GM21825 (cell line): Measurements from ENCODE around the gene ASB5.
"Not testable (repeated sequence)": the region's sequence is repeated elsewhere in the genome, so short reads cannot be mapped to it uniquely, and the experiment has no call there.

Experiments used
- ATAC-seq: cut with Tn5 transposase; IDR thresholded peaks from one replicate; pipeline ENCODE4 v1.9.1; 2021; ENCODE audit warnings: mild to moderate bottlenecking, moderate library complexity; ENCODE audit not compliant: unreplicated experiment

The ASB5 gene, protein sequence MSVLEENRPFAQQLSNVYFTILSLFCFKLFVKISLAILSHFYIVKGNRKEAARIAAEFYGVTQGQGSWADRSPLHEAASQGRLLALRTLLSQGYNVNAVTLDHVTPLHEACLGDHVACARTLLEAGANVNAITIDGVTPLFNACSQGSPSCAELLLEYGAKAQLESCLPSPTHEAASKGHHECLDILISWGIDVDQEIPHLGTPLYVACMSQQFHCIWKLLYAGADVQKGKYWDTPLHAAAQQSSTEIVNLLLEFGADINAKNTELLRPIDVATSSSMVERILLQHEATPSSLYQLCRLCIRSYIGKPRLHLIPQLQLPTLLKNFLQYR

DNA sequence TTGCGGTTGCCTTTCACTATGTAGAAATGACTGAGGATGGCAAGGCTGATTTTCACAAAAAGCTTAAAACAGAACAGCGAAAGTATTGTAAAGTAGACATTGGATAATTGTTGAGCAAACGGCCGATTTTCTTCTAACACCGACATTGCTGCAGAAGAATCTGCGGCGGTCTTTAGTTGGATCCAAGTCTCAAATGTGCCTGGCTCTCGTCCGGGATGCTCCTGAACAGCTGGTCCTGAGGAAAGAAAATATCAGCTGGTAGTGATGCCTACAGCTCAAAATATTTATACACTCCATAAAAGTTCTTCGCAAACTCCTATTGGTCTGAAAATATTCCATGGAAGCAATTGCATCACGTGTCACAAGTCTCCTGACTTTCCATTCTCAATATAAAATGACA lies at the start of gene ASB5:
Gene ASB5, minus strand, starts transcription at position 260 of the 400 bp plus-strand sequence. Its CDS starts 114 bp downstream, at position 146.
- no peak for ATAC-seq

DNA sequence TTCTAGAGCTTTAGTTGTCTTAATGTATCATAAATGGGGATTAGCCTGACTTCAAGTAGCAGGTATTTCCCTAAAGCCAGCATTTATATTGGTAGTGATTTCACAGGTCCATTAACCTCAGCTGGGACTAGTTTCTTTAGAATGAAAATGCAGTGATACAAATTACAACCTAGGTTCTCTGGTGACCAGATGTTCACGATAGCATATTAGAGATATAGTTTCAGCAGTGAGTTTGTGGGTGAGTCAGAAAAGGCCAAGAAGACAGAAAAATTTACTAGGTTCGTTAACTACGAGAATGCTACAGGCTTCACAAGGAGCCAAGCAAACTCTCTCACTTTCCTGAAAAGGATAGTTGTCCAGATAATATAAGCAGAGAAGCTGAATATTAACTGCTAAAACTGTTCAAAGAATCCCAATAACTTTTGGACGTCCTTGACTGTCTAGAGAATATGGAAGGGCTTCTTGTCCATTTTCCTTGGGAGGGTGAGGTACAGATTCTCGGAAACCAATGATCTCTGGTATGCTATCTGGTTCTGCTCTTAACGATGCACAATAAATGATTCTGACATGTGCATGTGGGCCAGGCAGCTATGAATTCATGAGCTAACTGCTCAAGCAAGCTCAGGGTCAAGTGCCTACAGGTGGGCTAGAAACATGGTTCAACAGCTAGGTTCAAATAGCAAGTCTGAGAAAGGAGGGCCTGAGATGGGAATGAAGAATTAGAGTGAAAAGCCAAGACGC lies 44.7 kb upstream of the ASB5 start:
- no peak for ATAC-seq

DNA sequence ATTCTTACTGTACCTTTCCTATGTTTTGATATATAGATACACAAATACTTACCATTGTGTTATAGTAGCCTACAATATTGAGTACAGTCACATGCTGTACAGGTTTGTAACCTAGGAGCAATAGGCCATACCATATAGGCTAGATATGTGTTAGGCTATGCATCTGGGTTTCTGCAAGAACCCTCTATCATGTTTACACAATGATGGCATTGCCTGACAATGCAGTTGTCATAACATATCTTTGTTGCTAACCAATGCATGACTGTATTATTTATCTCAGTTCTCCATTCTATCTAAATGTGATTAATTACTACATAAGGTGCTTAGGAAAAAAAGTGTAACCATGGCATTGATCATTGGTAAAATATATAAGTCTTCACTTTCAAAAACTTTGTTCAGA lies 40.8 kb upstream of the ASB5 start:
- no peak for ATAC-seq

DNA sequence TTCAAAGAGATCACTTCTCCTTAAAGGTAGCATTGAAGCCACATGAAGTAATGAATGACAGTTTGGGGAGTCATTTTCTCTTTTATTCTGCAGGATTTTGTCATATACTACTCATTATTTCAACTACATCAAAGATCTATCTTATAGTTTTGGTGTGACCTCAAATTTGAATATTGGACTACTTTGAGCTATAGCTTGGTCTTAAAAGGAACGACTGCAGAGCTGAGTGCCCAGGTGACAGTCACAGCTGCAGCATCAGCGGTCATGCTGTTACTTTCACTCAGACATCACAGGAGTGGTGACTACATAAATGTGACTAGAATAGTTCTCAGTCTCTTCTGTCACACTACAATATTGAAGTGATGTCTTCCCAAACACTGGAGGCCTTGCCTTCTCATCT lies 40.0 kb upstream of the ASB5 start:
- peak; percentile 98 for ATAC-seq

DNA sequence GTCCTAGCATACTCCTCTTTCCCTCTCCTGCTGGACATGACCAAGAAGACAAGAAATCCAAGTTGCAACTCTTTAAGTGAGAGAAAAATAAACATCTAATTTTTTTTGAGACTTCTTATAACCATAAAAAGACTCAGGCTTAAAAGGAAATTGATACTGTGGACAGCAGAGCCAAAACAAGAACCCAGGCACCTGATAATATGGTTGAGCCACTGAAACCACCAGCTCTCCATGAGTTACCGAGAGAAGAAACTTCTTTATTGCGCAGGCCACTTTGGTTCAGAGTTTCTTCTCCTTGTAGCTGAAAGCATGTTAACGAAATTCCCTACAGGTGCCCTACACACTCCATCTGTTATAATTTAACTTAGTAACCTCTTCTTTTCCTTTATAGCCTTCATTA lies 39.4 kb upstream of the ASB5 start:
- ATAC-seq: peak; percentile 52

DNA sequence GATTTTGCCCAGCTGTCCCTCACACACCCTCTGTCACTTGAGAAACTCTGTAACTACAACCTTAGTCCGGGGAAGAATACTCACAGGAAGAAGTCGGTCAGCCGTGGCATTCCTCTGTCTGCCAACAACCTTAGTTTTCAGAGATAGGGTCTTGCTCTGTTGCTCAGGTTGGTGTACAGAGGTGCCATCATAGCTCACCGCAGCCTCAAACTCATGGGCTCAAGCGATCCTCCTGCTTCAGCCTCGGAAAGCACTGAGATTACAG lies 38.6 kb upstream of the ASB5 start:
- no peak for ATAC-seq

DNA sequence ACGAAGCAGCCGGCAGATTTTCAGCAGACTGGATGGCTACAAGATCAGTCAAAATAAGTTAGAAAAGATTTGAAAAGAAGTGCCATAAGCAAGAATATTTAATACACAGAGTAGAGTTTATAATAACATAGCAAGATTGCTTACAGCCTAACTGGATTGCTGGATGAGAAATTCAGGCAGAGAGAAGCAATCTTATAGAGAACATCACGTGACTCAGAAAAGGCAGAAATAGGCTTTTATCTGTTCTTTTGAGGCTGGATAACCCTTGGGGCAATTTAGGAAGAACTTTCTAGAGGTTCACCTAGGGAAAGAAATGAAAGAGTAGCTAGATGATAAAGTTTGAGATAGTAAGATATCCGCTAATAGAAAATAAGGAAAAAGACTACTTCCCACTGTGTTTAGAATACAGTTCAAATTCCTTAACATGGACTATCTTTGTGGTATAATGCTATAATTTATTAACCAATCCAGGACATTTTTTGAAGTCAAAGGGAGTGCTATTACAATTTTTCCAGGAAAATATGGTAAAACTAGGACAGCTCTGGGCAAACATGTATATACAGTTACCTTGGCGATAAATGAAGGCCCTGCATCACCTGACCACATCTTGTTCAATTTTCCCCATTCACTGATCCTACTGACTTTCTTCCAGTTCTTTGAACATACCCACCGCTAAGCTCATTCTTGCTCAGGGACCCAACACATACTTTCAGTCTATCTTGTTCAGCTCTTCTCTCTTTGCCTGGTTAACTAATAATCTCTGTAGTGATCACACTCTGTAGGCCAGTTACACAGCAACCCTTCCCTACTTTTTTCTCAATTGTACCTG lies 38.0 kb upstream of the ASB5 start:
- ATAC-seq: no peak

DNA sequence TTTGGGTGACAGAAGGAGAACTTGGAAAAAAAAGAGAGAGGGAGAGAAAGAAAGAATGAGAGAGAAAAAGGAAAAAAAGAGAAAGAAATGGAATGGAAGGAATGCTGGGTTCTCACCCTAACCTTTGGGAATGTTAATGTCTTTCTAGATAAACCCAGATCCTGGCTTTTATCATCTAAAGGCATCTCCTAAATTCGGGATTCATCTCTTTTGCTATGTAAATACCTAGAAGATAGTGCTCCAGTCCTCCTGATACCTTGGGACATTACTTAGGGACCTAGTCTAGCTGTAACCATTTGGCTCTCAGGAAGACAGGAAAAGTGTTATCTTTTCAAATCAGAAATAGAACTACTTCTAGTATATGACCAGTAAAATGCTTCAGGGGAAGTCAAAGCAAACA lies 34.9 kb upstream of the ASB5 start:
- no peak for ATAC-seq

DNA sequence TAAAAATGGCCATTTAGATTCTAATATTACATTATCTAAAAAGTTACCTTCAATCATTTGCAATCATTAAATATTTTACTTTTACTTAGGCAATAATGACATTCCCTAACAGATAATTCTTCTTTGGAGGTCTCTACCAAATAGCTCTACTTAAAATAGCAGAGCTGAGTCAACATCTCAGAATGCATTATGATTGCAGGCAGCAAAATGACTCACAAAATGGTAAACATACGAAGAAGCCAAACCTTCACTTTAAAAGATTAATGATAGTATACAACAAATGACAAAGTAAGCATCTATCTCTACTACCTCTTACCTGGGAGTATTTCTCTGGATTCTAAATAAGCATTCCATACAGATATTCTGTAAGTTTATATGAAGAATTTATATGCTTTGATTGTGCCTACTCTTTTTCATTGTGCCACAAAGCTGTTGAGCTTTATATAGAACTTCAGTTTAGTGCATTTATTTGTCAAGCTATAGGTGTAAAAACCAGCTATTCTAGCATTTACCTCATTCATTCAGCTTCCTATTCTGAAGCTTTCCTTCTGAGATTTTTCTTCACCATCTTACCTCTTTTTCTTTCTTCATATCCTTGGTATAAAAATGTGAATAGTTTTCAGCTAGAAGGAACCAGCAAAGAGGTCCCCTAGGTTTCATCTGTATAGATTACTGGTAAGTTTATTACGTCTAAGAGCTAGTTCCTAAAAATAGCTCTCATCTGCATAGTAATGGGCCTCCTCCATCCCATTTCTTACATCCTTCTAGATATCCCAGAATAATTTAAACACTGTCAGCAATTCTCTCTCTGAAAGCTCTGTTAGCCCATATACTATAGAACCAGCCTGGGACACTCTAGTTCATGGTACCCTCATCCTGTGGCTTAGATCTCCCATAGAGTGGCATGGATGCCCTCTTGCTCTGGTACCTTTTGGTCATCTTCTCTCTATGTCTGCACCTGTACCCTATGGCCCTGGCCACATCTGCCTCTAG lies 33.6 kb upstream of the ASB5 start:
- no peak for ATAC-seq

DNA sequence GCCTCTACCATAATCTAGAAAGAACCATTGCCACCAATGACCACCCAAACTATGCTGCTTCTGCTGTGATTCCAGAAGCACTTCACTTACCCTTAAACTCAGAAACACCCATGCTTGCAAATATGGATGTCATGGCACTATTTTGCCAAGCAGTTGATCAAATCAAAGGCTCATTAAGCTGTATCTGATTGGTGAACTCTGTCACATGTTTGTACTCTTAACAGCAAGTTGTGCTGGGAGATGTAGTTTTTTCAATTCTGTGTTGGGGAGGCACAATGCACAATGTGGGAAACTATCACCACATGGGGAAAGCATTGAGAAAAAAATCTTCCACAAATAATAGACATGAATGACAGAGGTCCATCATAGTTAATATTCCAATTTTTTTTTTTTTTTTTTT lies 31.5 kb upstream of the ASB5 start:
- no peak for ATAC-seq

DNA sequence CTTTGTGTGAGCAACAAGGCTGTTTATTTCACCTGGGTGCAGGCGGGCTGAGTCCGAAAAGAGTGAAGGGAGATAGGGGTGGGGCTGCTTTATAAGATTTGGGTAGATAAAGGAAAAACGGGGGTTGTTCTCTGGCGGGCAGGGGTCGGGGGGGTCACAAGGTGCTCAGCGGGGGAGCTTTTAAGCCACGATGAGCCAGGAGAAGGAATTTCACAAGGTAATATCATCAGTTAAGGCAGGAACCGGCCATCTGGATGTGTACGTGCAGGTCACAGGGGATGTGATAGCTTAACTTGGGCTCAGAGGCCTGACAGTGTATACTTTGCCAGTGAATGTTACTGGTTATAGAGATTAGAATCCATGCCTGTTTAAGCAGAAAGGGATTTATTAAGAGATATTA lies 31.0 kb upstream of the ASB5 start:
- ATAC-seq: no peak

DNA sequence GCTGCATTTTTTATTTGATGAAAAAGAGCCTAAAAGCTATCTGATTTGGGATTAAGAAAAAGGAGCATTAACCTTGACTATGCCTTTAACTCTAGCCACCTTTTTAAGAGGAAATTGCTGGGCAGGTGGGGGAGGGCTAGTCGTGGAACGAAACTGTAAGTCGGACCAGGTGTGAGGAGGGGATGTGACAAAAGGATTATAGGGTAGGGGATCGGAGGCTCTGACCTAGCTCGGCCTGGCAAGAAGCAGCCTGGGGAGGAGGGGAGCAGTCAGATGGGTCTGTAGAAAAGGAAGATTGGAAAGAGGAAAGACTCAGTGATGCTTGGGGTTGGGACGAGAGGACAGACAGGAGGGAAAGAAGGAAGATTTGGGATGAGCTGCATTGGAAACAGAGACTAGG lies 29.6 kb upstream of the ASB5 start:
- ATAC-seq: no peak

DNA sequence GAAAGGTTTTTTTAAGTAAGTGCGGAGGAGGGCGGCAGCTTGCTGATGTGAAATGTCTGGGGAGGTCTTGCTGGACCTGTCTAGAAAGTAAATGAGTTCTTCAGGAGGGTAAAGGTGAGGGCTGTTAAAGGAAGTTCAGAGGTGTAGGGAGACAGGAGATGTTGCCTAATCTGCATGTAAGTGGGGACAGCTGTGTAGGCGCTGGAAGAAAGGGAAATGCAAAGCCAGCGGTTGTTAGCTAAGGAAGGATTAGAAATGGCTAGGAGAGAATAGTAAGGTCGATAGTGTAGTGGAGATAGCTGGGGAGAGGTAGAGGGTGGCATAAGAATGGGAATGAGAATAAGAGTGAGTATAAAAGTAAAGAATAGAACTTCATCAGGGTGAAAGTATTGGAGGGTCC lies 26.9 kb upstream of the ASB5 start:
- ATAC-seq: not testable (repeated sequence)

DNA sequence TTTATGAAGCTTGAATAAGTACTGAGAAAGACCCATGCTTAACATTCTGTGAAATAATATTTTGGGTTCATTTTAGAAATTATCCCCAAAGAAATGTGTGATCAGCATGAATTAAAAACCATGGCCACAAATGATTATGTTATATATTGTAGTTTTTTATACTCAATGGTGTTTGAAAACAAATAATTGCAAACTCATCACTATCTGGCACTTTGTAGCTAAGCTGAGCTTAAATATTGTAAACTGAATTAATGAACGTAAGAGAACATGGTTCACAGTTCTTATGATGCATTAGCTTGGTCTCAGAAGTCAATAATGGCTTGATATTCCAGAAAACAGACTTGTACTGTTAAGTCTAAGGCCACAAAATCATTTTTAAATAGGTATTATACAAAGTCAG lies 24.6 kb upstream of the ASB5 start:
- no peak for ATAC-seq

DNA sequence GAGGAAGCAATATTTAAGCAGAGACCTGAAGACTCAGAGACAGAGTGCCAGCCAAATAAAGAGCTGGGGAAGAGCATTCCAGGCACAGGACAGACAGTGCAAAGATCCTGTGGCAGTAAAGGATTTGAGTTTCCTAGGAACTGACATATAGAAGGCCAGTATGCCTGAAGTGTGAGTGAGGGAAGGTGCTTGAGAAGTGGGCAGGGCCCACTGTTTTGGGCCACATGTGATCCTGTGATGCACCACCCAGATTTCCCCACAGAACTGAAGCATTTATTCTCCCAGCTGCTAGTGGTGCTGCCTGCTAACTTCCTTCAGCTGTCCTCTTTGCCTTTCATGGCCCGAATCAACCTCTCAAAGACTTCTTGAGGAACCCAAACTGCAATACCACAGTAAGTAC lies 23.9 kb upstream of the ASB5 start:
- no peak for ATAC-seq

DNA sequence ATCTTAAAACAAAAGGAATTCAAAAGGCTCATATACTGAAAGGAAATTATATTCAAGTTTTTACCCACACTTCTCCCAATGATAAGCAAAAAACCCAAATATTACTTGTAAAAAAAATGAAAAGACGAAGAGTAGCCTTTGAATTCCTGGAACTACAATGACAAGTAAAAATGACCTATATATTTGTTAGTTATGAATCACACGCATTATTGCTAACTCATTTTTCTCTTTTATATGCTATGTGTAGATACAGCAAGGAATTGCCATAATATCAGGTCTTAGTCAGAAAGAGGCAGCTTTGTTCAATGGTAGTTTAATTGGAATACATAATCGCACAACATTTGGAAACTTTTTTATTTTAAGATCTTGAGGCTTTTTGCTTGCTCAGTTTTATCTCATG lies 22.7 kb upstream of the ASB5 start:
- ATAC-seq: no peak

DNA sequence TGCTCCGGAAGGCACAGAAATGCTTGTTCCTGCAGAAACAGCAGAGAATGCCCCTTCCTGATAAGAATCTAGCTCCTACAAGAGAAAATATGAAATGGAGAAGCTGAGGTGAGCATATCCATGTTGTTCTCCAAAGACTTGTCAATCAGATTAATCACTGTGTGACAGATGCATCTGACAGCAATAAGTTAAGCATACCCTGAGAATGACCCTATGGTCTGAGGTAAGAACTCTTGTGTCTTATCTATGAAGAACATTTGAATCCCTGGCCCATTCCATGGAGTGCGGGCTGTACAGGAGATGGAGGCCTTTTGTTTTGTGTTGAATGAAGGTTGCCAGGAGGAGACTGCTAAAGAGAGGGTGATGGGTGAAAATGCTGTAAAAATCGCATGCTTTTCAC lies 21.5 kb upstream of the ASB5 start:
- no peak for ATAC-seq

DNA sequence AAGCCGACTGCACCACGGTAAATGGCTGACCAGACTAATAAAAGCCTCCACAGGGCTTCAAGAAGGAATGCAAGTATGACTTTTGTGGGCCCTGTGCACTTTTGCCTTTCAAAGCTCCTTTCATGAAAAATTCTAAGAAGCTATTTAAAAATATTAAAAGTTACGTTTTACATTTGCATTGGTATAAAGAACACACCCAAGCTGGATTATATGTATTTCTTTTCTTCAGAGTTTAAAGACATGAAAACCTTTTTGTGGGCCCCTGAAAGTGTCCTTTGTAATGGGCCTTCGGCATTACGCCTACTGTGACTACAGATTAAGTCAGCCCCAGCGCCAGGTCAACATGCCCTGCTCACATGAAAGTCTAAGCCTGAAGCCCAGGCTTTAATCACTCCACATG lies 20.5 kb upstream of the ASB5 start:
- no peak for ATAC-seq

DNA sequence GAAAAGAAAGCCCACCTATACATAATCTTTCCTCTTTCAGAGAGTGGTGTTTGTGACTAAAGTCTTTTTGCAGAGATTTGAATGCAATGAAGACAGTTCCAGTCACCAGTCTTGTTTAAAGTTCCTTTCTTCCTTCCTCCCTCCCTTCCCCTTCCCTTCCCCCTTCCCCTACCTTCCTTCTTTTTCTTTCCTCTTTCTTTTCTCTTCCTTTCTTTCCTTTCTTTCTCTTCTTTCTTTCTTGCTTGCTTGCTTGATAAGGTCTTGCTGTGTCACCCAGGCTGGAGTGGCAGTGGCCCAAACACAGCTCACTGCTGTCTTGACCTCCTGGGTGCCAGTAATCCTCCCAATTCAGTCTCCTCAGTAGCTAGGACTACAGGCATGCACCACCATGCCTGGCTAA lies 19.0 kb upstream of the ASB5 start:
- no peak for ATAC-seq

DNA sequence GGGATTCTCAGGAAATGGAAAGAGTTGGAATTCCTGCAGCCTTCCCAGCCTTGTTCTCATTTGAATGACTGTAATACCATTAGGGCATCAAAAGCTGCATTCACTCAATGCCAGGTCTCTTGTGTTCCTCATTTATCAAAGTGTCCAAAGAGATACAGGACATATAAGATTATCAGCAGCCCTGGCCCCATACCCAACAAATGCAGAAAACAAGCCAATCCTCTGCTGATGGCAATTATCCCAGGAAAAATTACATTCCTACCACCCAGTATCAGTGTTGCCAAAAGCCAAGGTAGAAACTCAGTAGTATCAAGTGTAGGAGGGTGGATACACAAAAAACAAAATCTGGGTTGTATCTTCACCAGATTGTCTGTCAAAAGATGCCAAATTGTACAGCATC lies 18.5 kb upstream of the ASB5 start:
- no peak for ATAC-seq

DNA sequence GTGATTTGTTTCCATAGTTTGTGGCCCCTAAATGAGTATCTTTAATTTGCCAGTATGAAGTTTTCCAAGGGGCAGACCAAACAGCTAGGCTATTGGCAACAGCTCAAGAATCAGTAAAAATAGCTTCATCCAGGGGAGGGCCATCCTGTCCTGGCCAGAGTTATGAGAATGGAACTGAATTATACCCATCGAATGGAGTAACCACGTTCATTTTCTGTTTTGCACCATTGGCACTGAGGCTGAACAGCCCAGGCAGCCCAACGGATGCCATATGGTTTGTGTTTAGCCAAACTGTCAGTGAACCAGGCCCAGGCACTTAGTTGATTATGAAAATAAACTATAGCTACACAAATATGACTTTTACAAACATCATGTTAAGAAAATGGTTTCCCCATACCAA lies 17.7 kb upstream of the ASB5 start:
- ATAC-seq: no peak
